Measurements from ENCODE around the gene AVEN.

DNA sequence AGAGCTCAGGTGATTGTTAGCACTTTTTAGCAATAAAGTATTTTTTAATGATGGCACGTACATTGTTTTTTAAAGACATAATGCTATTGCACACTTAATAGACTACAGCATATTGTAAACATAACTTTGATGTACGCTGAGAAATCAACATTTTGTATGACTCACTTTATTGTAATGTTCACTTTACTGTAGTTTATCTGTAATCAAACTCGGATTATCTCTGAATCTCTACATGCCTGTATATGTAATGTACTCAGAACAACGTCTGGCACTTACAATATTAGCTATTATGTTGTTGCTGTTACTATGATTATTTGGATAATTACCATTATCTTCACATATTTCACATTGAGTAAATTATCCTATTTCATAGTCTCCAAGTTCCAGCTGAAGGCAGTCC lies 208.7 kb downstream of the AVEN start:
- TF ChIP-seq GATA2 (IDR thresholded peaks at IDR 0.05; ENCODE audit: low read depth, low read length) (no peak), GATA3 (IDR thresholded peaks at IDR 0.05; ENCODE audit: low read depth, low read length) (no peak)
